Measurements from ENCODE around the gene PNMA1.
"Not testable (repeated sequence)": the region's sequence is repeated elsewhere in the genome, so short reads cannot be mapped to it uniquely, and the experiment has no call there.

The PNMA1 gene

DNA sequence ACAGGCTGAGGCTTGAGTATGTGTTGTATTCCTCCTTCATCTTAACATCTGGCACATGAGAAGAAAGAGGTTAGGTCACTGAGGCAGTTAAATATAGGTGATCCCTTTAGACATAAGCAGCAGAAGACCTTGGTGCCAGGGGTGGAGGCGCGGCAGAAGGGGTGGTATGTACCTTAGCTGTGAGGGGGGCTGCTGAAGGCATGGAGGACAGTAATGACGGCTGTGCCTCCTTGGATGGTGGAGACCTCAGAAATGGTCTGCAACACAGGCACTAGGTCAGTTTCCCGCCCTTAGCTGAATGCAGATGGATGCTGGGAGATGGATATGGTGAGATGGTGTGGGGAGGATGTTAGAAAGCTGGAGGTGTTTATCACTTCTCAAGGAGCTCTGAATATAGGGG is 1.5 kb upstream of the PNMA1 start:
- DNase-seq, result no peak

DNA sequence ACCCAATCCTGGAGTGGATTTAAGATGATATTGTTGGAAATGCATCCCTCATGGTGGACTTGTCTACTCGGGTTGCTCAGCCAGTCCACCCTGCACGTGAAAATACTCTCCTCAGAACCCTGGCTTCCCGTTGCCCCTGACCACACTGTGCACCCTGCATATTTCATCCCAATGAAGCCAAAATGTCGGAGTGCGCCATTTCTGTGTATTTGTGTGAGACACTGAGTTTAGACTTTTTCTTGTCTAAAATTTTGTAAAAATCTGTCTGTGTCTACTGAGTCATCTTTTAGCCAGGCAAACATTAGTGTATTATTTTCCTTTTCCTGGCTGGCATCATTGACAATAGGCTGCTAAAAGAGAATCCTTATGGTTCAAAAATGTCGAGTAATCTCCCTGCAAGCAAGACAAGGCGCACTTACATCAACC is 485 bp upstream of the PNMA1 start:
- DNase-seq, result no peak

DNA sequence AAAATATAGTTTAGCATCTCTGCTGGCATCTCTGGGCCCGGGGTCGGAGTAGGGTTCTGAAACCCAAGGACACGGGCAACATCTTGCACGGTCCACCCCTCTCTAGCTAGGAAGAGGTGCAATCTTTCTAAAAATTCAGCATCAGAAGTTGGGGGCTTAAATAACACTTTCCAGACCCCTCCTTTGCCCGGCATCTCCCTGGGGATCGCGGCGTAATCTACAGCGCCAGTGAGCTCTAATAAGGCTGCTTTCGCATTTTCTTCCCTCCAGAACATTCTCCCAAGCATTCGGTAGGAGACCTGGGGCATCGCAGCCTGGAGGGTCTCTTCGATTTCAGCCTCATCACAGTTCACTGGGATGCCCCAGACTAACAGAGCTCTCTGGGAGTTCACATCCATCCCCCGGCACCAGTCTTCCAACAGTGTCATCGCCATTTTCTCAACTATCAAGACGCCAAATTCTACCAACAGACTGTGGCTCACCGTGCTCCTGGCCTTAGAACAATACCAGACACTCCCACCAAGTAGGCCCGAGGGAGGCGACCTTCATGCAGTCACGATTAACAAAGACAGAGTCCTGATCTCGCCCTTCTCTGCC is 880 bp downstream of the PNMA1 start:
- no peak for DNase-seq

DNA sequence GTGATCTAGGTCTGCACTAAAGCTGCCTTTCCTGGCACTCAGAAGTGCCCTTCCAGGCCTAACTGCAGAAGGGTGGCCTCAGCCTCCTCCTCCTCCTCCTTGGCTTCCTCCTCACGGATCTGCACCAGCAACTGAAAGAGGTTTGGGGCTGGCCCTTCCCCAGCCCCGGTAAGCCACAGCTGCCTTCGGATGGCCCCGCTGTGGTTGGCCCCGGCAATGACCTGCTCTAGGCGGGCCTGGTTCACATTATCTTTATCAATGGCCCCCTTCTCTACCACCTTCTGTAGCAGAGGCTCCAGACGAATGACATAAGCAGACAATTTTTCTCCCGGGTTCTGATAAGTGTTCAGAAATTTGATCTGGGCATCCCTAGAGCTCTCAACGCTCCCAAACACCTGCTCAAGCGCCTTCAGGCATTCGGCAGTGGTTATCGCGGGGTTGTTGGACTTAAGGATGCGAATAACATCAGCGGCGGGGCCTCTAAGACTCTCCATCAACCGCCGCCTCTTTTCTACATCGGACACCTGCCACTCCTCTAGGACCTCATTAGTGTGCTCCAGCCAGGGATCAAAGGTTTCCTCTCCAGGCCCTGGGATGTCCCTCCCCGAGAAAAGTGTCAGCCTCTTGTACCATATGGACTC is 1.5 kb downstream of the PNMA1 start:
- DNase-seq, result no peak

DNA sequence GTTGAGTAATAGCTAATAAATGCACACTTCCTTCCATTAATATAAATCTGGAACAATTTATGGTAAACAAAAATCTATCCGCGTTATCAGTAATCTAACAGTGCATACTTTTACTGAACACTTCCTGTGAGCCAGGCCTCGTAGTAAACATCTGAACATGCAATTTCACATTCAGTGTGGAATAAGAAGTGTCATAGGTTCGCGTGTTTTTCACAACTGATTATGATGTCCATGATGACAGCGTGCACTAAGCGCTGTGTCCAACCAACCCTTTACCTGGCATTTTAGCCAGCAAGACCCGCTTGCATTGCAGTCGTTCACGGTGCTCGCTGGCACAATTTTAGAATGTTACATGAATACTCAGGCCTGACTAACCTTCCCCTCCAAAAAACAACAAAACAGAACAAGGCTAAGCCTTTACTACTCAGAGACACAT is 2.1 kb downstream of the PNMA1 start:
- DNase-seq, result no peak

DNA sequence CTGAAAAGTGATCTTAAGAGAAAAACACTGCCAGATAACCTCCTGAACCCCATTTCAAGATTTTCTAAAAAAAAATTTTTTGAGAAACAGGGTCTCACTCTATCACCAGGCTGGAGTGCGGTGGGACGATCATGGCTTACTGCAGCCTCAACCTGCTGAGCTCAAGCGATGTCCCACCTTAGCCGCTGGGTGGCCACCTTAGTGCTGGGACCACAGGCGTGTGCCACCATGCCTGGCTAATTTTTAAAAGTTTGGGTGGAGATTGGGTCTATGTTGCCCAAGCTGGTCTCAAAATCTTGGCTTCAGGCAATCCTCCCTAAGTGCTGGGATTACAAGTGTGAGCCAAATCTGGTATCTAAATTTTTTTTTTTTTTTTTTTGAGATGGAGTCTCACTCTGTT is 3.4 kb downstream of the PNMA1 start:
- no peak for DNase-seq

DNA sequence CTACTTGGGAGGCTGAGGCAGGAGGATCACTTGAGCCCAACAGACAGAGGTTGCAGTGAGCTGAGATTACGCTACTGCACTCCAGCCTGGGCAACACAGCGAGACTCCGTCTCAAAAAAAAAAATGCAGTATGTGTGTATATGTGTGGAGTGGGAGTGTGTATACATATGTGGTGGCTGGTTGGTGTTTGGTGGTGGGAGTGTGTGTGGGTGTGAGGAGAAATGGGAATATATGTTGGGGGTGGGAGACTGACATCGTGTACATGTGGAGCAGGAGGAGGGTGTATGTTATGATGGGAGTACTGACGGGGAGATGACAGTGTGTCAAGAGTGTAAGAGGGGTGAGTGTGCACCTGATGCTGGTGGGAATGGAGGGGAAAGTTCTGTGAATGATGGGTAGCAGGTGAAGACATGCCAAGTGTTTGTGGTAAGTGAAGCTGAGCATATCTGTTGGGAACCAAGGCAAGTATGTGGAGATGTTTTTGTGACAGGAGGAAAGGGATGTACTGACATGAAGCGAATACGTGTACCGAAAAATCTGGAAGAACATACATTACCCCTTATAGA is 4.2 kb downstream of the PNMA1 start:
- DNase-seq, result no peak

DNA sequence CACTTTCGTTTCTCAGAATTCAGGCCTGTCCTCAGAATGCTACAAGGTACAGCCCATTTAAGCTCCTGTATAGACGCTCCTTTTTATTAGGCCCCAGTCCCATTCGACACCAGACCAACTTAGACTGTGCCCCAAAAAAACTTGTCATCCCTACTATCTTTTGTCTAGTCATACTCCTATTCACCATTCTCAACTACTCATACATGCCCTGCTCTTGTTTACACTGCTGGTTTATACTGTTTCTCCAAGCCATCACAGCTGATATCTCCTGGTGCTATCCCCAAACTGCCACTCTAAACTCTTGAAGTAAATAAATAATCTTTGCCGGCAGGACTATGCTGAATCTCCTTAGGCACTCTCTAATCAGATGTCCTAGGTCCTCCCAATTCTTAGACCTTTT is 6.1 kb downstream of the PNMA1 start:
- not testable (repeated sequence) for DNase-seq

DNA sequence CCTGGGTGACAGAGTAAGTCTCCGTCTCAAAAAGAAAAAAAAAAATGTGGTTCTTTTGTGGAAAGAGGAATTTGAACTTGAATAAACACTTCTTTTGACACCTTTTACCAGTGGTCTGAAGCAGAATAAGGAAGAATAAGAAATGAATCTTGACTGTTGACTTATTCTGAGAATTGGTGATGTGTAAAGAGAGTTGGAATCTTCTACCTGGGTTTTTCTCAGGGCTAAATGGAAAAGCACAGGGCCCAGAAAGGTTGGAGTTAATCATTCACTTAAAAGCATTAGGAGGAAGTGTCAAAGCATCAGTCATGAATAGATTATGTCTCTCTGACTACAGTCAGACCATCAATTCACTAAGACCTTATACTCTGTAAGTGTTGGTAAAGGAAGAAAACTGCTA is 13.9 kb downstream of the PNMA1 start:
- DNase-seq, result no peak

DNA sequence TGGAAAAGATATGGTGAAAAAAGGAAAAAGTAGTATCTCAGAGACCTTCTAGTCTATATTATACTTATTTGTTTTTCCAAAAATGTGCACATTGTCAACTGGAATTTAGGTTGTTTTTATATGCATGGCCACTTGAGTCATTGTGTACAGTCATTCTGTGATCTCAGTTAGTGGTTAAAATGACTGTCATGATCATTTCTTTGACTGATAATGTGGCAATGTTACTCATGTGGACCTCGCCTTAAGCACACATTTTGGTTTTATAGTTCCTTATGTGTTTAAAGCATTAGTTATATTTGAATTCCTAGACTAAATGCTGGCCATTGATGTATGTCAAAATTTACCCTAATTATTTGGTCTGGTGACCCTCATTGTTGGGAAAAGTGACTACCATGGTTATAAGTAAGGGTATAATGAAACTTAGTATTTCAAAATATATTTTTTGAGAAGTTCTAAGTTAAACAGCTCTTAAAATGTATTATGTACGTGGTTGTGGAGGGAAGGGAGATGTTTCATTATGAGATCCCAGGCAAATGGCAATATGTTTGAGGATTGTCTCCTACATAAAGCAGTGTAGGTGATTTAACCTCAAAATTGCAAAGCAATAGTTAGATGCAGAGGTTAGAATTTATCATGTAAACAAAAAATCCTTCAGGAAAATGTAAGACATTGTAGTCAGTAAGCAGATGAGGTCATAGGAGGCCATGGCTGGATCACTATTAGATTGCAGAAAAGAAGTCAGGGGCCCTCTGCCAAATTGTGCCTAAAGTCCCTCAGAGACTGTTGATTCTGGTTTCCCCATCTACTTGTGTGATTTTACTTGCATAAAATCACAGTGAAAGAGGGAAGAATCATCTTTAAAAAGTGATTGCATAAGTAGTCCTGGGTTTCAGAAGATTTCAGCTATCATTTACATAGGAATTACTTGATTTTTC is 17.5 kb downstream of the PNMA1 start:
- no peak for DNase-seq

DNA sequence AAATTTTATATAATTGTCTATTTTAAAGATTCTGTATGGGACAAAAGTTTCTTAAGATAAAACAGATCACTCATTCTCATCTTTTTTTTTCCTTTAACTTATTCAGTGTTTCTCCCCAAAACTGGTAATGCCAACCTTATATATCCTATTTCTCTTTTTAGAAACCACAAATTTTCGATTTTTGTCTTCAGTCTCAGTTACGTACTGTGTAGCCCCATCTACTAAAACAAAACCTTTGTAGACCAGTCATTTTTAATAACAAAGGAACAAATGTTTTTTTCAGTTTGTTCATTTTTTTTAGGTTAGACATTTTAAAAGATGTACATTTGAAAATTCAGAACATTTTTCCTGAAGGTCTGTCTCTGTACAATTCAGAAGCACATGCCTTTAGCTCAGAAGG is 18.2 kb downstream of the PNMA1 start:
- DNase-seq, result no peak

DNA sequence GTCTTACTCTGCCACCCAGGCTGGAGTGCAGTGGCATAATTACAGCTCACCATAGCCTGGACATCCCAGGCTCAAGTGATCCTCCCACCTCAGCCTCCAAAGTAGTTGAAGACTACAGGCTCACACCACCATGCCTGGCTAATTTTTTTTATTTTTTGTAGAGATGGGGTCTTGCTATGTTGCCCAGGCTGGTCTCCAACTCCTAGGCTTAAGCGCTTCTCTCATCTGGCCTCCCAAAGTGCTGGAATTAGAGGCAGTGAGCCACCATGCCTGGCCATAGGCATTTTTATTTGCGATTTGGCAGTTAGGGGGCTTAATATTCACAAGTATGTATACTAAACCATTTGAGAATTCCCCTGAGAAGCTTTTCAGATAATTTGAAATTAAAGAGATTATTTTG is 19.1 kb downstream of the PNMA1 start:
- no peak for DNase-seq

DNA sequence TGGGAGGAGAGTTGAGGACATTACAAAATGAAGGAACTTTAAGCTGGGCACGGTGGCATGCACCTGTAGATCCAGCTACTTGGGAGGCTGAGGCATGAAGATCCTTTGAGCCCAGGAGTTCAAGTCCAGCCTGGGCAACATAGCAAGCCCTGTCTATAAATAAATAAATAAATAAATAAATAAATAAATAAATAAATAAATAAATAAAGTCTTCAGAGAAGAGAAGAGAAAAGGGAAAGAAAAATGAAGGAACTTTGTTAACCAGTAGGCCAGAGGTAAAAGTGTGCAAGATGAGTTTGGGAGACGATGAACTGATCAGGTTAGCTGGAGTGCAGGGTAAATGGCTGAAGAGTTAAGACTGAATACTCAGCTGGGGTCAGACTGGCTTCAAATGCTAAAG is 20.1 kb downstream of the PNMA1 start:
- DNase-seq, result no peak

DNA sequence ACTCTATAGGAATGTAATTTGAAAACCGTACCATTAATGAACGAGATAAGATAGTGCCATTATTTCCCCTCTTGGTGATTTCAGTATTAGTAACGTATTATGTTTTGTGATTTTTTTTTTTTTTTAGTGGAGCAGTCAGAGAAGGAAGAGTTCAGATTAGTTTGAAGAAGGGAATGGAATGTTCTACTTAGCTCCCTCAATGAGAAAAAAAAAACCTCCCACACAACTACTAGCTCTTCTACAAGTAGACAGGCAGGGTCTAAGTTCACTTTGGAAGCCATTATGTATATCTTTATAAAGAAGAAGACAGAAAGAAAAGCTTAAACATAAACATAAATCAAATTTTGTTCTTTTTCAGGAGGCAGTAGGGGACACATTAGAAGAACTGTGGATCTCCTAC is 27.3 kb downstream of the PNMA1 start:
- DNase-seq, result no peak

DNA sequence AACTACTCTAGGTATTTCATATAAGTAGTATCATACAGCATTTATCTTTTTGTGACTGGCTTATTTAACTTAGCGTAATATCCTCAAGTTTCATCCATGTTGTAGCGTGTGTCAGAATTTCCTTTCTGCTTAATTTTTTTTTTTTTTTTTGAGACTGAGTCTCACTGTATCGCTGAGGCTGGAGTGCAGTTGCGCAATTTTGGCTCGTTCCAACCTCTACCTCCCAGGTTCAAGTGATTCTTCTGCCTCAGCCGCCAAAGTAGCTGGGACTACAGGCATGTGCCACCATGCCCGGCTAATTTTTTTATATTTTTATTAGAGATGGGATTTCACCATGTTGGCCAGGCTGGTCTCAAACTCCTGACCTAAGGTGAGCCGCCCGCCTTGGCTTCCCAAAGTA is 28.9 kb downstream of the PNMA1 start:
- DNase-seq, result no peak

DNA sequence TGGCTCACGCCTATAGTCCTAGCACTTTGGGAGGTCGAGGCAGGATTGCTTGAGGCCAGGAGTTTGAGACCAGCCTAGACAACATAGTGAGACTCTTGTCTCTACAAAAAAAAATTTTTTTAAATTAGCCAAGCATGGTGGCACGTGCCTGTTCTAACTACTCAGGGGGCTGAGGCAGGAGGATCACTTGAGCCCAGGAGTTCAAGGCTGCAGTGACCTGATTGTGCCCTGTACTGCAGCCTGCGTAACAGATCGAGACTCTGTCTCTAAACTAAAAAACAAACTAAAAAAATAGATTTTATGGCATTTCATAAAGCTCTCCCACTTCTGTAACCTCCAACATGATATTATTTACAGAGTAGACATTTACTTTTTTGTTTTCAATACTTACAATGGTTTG is 29.6 kb downstream of the PNMA1 start:
- DNase-seq, result no peak

DNA sequence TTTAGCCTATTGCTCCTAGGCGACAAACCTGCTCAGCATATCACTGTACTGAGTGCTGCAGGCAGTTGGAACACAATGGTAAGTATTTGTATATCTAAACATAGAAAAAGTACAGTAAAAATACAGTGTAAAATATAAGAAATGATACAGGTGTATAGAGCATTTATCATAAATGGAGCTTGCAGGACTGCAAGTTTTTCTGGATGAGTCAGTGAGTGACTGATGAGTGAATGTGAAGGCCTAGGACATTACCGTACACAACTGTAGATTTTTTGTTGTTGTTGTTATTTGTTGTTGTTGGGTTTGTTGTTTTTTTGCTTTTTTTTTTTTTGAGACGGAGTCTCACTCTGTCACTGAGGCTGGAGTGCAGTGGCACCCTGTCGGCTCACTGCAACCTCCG is 33.4 kb downstream of the PNMA1 start:
- DNase-seq, result no peak

DNA sequence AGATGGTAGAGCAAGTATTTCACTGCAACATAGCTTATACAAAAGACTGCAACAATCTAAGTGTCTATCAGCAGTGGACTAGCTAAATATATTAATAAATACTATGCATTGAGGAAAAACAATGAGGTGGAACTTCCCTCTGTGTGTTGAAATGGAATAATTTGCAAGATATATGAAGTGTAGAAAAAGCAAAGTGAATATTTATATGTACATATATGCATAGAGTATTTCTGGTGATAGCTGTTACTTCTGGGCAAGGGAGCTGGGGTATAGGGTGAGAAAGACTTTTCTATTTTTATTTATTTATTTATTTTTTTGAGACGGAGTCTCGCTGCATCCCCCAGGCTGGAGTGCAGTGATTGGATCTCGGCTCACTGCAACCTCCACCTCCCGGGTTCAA is 35.5 kb downstream of the PNMA1 start:
- DNase-seq, result no peak

DNA sequence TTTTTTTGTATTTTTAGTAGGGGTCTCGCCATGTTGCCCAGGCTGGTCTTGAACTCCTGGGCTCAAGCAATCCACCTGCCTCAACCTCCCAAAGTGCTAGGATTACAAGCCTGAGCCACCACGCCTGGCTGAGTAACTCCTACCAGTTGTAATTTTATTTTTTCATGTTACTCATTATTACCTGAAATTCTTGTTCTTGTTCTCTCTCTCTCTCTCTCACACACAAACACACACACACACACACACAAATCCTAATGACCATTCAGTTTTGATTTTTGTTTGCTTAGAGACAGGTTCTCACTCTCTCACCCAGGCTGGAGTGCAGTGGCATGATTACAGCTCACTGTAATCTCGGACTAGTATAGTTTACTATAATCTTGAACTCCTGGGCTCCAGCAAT is 39.2 kb downstream of the PNMA1 start:
- no peak for DNase-seq

DNA sequence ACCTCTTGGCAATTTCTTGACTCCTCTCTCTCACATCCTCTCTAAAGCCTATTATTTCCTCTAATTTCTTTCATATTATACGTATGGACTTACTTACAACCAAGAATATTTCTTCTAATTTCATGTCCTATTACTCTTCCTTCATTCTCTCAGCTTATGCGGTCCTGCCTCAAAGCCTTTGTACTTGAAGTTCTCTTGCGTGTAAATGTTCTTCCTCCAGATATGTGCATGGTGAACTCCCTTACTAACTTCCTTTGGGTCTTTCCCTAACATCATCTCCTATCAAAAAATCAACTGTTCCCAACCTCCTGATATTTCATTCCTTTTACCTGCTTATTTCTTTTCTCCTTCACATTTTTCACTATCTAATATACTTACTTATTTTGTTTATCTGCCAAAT is 46.3 kb downstream of the PNMA1 start:
- no peak for DNase-seq

DNA sequence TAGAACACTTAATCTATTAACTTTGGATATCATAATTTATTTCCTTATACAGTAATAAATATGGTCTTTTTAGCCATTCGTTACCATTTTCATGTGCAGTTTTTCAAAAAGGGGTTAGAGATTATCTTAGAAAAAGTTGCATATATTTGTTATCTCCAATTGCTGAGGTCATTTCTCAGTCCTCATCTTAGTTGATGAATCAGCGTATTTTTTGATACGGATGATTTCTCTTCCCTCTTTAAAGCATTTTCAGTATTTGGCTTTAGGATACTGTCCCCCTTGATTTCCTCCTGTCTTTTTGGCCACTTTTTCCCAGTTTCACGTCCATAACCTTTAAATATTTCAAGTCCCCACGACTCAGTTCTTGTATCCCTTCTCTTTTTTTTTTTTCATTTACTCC is 47.6 kb downstream of the PNMA1 start:
- DNase-seq, result no peak

DNA sequence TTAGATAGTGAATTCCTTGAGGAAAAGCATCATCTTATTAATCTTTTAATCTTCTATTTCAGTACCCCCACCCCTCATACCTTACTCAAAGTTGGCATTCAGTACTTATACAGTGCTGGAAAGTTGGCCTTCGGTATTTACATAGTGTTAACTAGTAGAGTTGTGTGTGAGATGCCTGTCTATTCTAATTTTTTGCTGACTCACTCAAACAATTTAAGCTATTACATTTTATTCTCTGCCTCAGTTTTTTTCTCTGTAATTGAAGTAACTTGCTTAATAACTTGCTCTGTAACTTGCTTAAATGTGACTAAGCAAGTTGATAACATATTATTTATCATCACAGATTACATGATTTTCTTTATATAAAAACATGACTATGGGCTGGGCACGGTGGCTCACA is 49.1 kb downstream of the PNMA1 start:
- no peak for DNase-seq

DNA sequence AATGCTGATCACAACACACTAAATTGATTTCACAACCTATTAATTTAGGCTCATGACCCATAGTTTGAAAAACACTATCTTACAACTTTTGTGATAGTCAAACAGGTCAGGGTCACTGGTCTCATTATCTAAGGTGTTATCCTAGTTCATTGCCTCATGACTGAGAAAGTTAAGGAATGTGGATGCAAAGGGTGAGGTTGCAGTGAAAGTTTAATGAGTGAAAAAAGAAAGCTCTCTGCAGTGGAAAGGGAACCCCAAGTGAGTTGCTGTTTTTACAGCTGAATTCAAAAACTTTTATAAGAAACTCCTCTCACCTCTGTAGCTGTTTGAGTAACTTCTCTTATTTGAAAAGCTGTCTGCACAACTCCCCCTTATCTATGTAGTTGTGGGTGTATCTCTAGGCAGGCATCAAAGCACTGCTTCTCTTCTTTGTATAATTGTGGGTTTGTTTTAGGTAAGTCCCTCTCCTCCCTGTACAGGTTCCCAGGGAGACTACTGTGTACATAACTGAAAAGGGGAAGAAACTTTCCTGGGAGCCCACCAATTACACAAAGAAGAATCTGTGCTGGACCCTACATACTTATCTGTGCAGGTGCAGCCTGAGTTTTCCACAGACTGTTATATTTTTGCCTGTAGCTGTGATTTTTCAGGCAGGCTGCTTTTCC is 50.5 kb downstream of the PNMA1 start:
- DNase-seq, result no peak

All from NCI-H2081 treated with DMSO at 0.1 percent for 48 hours (cell line).